Suprapubic skin (tissue), 4 donors: ENCODE data around the gene ARHGEF17.

Source experiments
- CTCF ChIP-seq, 2 donors: fragments of 200-600 bp in 1 of 2; fragments of 450-650 bp in 1 of 2; sonication (generic) in 1 of 2; IDR thresholded peaks; one replicate each; pipeline ENCODE4 v1.5.1; 2016 to 2019; ENCODE audit warnings: antibody characterized with exemption in 2 of 2, mild to moderate bottlenecking in 1 of 2, moderate library complexity in 1 of 2
- EP300 ChIP-seq: sonication (generic); formaldehyde crosslinking; IDR thresholded peaks from one replicate; pipeline ENCODE4 v1.6.1; 2017; ENCODE audit warnings: antibody characterized with exemption
- POLR2A ChIP-seq, 2 donors: fragments of 450-650 bp; IDR thresholded peaks; one replicate each; pipeline ENCODE4 v1.6.1; 2017; ENCODE audit warnings: antibody characterized with exemption in 2 of 2, mild to moderate bottlenecking in 2 of 2, moderate library complexity in 2 of 2
- POLR2AphosphoS5 ChIP-seq, 3 donors: sonication (generic); formaldehyde crosslinking; IDR thresholded peaks; one replicate each; pipeline ENCODE4 v1.6.1; 2017; ENCODE audit warnings: antibody characterized with exemption in 3 of 3

DNA sequence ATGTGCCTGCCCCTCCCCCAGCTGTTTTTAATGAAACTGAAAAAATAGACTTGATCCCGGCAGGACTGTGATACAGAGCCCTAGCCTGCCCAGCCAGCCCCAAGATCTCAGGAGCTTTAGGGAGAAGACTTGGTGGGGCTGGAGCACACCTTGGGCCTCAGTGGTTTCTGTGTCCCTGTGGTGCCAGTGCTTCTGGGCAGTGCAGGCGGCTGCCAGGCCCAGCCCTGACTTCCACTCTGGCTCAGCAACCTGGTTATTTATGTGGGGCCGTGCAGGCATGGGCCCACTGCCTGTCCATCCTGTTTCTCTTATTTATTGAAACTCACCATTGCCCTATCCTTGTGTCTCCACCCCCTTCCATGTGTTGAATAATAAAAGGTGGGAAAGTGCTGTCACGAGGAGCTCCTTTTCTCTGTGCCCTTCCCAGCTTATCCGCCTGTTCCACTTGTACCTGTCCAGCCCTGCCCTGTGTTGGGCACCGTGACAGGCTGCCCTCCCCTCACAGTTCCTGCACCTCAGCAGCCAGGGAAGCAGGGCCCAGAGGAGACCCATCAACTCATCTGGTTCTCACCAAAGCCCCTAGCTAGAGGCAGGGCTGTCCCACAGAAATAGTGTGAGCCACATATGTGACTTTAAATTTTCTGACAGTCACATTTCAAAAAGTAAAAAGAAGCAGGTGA lies 88.3 kb downstream of the ARHGEF17 start:
- TF ChIP-seq POLR2AphosphoS5 (IDR thresholded peaks at IDR 0.05) (no peak), CTCF (IDR thresholded peaks at IDR 0.05) (no peak), EP300 (no peak), POLR2A (IDR thresholded peaks at IDR 0.05) (no peak)
